ENCODE measurements around the gene PPP6R3. TPM values are rescaled to one million over a fixed set of nuclear protein-coding genes. Genes with fewer than 3 reads are reported as not detected.

The PPP6R3 gene
- total and polyA plus RNA-seq, 2 donors (not counting 3 experiments of a cell fraction or from before 2014, with no cell fraction given) = 31.7 to 98.8 TPM

GRCh38 chr11:68567553-68567952 lies 107.0 kb downstream of the PPP6R3 start:
- FAIRE-seq = no peak
- H3K4me1 ChIP-seq (ENCODE audit: control insufficient read depth, extremely low read depth, insufficient read depth, low read length) = no peaks in the 10 kb centered on the region
- no peak overlapping the region for H3K4me3 ChIP-seq (replicated peaks in 1 of 3; ENCODE audit: insufficient read depth in 1 of 3, low read depth in 1 of 3, low read length in 3 of 3)
- no peaks in the 10 kb centered on the region for H3K9me1 ChIP-seq (replicated peaks; ENCODE audit: control insufficient read depth, extremely low read depth, insufficient read depth, low read length)
- no peak overlapping the region for H3K9ac ChIP-seq (replicated peaks; ENCODE audit: extremely low read depth, insufficient read depth, low read length)
- H3K4me2 ChIP-seq (ENCODE audit: insufficient read depth, low read length) = no peak overlapping the region
- TF ChIP-seq POLR2AphosphoS5 (IDR thresholded peaks at IDR 0.05; ENCODE audit: insufficient read depth, low read depth, low read length) (no peak), MAX (IDR thresholded peaks at IDR 0.05; ENCODE audit: insufficient read depth, insufficient read length) (no peak), MYC (IDR thresholded peaks at IDR 0.05; ENCODE audit: low read depth, low read length) (no peak), CTCF (IDR thresholded peaks at IDR 0.05; ENCODE audit: extremely low read depth in 1 of 2, insufficient read depth in 1 of 2, low read depth in 1 of 2, low read length in 2 of 2) (no peak), FOS (IDR thresholded peaks at IDR 0.05; ENCODE audit: borderline replicate concordance, insufficient read depth, low read length) (no peak), GATA2 (IDR thresholded peaks at IDR 0.05; ENCODE audit: insufficient read depth, insufficient read length, low read depth, low read length) (no peak), JUN (IDR thresholded peaks at IDR 0.05; ENCODE audit: borderline replicate concordance, insufficient read depth, insufficient read length, low read depth) (no peak), EZH2 (IDR thresholded peaks at IDR 0.05; ENCODE audit: borderline replicate concordance, low read depth, low read length, severe bottlenecking) (no peak), POLR2A (IDR thresholded peaks at IDR 0.05; ENCODE audit: low read depth, low read length) (no peak)
- ChIA-PET CTCF (no interaction called here), POLR2A (no interaction called here)
- H3K27ac ChIP-seq (ENCODE audit: insufficient read depth, low read depth, low read length) = no peak overlapping the region
- intact Hi-C loops (cut with micrococcal nuclease) = no loop called here
- BruUV-seq (replicated peaks) = no TSS peak
- no peak overlapping the region for H2AFZ ChIP-seq (ENCODE audit: low read depth, low read length)
- peaks cover 13% of the 10 kb centered on the region for H4K20me1 ChIP-seq (replicated peaks; ENCODE audit: control insufficient read depth, extremely low read depth, insufficient read depth, low read length)
- no peaks in the 10 kb centered on the region for H3K9me3 ChIP-seq (replicated peaks; ENCODE audit: control insufficient read depth, insufficient read depth, low read length)
- H3K27me3 ChIP-seq (ENCODE audit: control insufficient read depth in 2 of 2, insufficient read depth in 2 of 2, low read length in 2 of 2) = no peaks in the 10 kb centered on the region
- peaks cover 12% of the 10 kb centered on the region for H3K79me2 ChIP-seq (ENCODE audit: control insufficient read depth, insufficient read depth, low read length)
- dilution Hi-C loops (cut with MboI; ENCODE audit: extremely low pct_ligation_motif_present, low sequenced_read_pairs) = no loop called here
- DNase-seq (ENCODE audit: low read depth, low spot score) = no peak
- peaks cover 14 to 23% of the 10 kb centered on the region in 2 experiments for H3K36me3 ChIP-seq (ENCODE audit: control insufficient read depth in 2 of 2, extremely low read depth in 1 of 2, insufficient read depth in 2 of 2, low read length in 2 of 2)

Measured in endothelial cell of umbilical vein (primary cell).